IgD-negative memory B cell (primary cell): Measurements from ENCODE around the gene MAN2A2. TPM values are rescaled to one million over a fixed set of nuclear protein-coding genes. Genes with fewer than 3 reads are reported as not detected.
A peak's percentile ranks its signal among the peaks of the same experiment; 100 is the strongest.

Experiments
- H3K27ac Mint-ChIP-seq, 3 donors: one replicate each; pipeline ENCODE4 v1.8.0; 2020 to 2022; ENCODE audit warnings: mild to moderate bottlenecking in 3 of 3, mixed read lengths in 3 of 3, moderate library complexity in 1 of 3
- H3K27me3 Mint-ChIP-seq: one replicate; pipeline ENCODE4 v1.8.0; 2021; ENCODE audit warnings: mixed read lengths
- H3K36me3 Mint-ChIP-seq: one replicate; pipeline ENCODE4 v1.8.0; 2020; ENCODE audit warnings: mild to moderate bottlenecking, mixed read lengths
- H3K4me1 Mint-ChIP-seq, 3 donors: one replicate each; pipeline ENCODE4 v1.8.0; 2020 to 2022; ENCODE audit warnings: mixed read lengths in 3 of 3, mild to moderate bottlenecking in 1 of 3
- H3K4me3 Mint-ChIP-seq, 4 donors: one replicate each; pipeline ENCODE4 v1.8.0; 2020 to 2022; ENCODE audit warnings: mild to moderate bottlenecking in 4 of 4, mixed read lengths in 4 of 4, moderate library complexity in 3 of 4
- H3K9me3 Mint-ChIP-seq, 3 donors: one replicate each; pipeline ENCODE4 v1.8.0; 2020 to 2021; ENCODE audit warnings: mixed read lengths in 3 of 3, mild to moderate bottlenecking in 1 of 3
- polyA plus RNA-seq: library from polyadenylated mRNA; unstranded; fragments of 300-500 nt; fragmentation: Illumina TruSeq; gene quantifications from one replicate; pipeline ENCODE4 v1.2.3, GENCODE V29; 2021

MAN2A2 gene
- polyA plus RNA-seq, 1 donor from 2014 or later = 9.1 TPM

GRCh38 chr15:90956274-90957030 is 53.4 kb downstream of the MAN2A2 start:
- Mint-ChIP-seq H3K27me3 (no peaks in the 10 kb centered on the region), H3K27ac (peak overlapping the region; percentile 13 to 96 (median 23)), H3K9me3 (no peaks in the 10 kb centered on the region), H3K4me3 (peak overlapping the region; percentile 89 to 96 (median 95)), H3K36me3 (peaks cover 7% of the 10 kb centered on the region), H3K4me1 (peaks cover 9 to 11% (median 9%) of the 10 kb centered on the region in 3 donors)

DNA sequence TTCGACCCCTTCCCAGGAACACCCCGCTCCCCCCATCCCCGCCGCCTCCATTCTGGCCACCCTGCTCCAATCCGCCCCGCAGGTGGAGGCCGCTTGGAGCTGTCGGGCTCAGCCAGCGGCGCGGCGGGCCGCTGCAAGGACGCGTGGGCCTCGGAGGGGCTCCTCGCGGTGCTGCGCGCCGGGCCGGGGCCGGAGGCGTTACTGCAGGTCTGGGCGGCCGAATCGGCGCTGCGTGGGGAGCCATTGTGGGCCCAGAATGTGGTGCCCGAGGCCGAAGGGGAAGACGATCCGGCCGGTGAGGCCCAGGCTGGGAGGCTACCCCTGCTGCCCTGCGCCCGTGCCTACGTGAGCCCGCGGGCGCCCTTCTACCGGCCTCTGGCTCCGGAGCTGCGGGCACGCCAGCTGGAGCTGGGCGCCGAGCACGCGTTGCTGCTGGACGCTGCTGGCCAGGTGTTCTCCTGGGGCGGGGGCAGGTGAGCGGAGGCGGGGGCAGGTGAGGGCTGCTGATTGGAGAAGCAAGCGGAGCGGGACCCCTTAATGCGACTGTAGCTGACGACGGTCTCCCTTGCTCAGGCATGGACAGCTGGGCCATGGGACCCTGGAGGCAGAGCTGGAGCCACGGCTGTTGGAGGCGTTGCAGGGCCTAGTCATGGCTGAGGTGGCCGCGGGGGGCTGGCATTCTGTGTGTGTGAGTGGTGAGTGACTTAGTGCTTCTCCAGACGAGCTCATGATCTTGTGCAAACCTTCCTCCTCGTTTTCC is 54.1 kb downstream of the MAN2A2 start:
- Mint-ChIP-seq H3K4me1 (peaks cover 9 to 13% (median 9%) of the 10 kb centered on the region in 3 donors), H3K27me3 (no peaks in the 10 kb centered on the region), H3K36me3 (peaks cover 7% of the 10 kb centered on the region), H3K9me3 (no peaks in the 10 kb centered on the region), H3K27ac (peak overlapping the region in 1 of 3 donors; percentile 71), H3K4me3 (peak overlapping the region in 1 of 4 donors; percentile 76)

- H3K27ac Mint-ChIP-seq = peak overlapping the region in 1 of 3 donors; percentile 71
- H3K27me3 Mint-ChIP-seq = no peaks in the 10 kb centered on the region
- H3K4me3 Mint-ChIP-seq = peak overlapping the region in 2 of 4 donors; percentile 30 to 76
- peaks cover 5% of the 10 kb centered on the region for H3K36me3 Mint-ChIP-seq
- no peaks in the 10 kb centered on the region for H3K9me3 Mint-ChIP-seq
- peaks cover 9 to 16% (median 9%) of the 10 kb centered on the region in 3 donors for H3K4me1 Mint-ChIP-seq
These were observed 54.7 kb downstream of the MAN2A2 start for GRCh38 chr15:90957791-90958190.

GRCh38 chr15:90959028-90959595 is 56.0 kb downstream of the MAN2A2 start:
- peaks cover 4% of the 10 kb centered on the region for H3K36me3 Mint-ChIP-seq
- peaks cover 9 to 13% (median 9%) of the 10 kb centered on the region in 3 donors for H3K4me1 Mint-ChIP-seq
- no peak overlapping the region for H3K27ac Mint-ChIP-seq
- no peaks in the 10 kb centered on the region for H3K27me3 Mint-ChIP-seq
- no peaks in the 10 kb centered on the region for H3K9me3 Mint-ChIP-seq
- peak overlapping the region in 1 of 4 donors; percentile 26 for H3K4me3 Mint-ChIP-seq

- Mint-ChIP-seq H3K27me3 (no peaks in the 10 kb centered on the region), H3K9me3 (no peaks in the 10 kb centered on the region), H3K36me3 (peaks cover 4% of the 10 kb centered on the region), H3K27ac (no peak overlapping the region), H3K4me3 (no peak overlapping the region), H3K4me1 (peaks cover 4 to 12% (median 9%) of the 10 kb centered on the region in 3 donors)
These were observed 56.8 kb downstream of the MAN2A2 start for GRCh38 chr15:90959894-90960293.

GRCh38 chr15:90960298-90961091 is 57.4 kb downstream of the MAN2A2 start:
- Mint-ChIP-seq H3K36me3 (peaks cover 4% of the 10 kb centered on the region), H3K4me3 (no peak overlapping the region), H3K4me1 (peaks cover 4 to 12% (median 9%) of the 10 kb centered on the region in 3 donors), H3K27me3 (no peaks in the 10 kb centered on the region), H3K27ac (no peak overlapping the region), H3K9me3 (no peaks in the 10 kb centered on the region)

GRCh38 chr15:90962021-90962420 is 58.9 kb downstream of the MAN2A2 start:
- H3K4me1 Mint-ChIP-seq = peaks cover 0 to 8% (median 2%) of the 10 kb centered on the region in 3 donors
- H3K4me3 Mint-ChIP-seq = peak overlapping the region in 1 of 4 donors; percentile 6
- H3K27me3 Mint-ChIP-seq = no peaks in the 10 kb centered on the region
- peaks cover 4% of the 10 kb centered on the region for H3K36me3 Mint-ChIP-seq
- H3K9me3 Mint-ChIP-seq = no peaks in the 10 kb centered on the region
- peak overlapping the region in 1 of 3 donors; percentile 12 for H3K27ac Mint-ChIP-seq

DNA sequence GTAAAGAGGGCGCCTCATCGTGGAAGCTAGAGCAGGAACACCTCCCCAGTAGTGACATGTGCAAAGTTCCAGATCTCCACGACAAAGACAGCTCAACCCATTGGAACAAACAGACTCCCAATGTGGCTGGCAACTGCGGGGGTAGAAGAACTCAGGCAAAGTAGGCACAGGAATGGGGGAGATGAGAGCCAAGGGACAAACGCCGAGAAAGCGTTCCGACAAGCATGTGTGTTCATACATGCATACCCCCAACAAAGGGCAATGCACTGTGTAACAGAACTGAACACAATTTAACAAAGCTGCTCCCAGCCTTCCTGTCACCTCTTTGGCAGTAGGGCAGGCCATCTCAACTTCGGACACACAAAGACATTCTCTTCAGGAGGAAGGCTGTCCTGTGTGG is 63.2 kb downstream of the MAN2A2 start:
- H3K27ac Mint-ChIP-seq = peak overlapping the region in 1 of 3 donors; percentile 21
- no peaks in the 10 kb centered on the region for H3K27me3 Mint-ChIP-seq
- H3K4me1 Mint-ChIP-seq = peaks cover 0 to 5% (median 0%) of the 10 kb centered on the region in 3 donors
- no peak overlapping the region for H3K4me3 Mint-ChIP-seq
- no peaks in the 10 kb centered on the region for H3K9me3 Mint-ChIP-seq
- H3K36me3 Mint-ChIP-seq = no peaks in the 10 kb centered on the region

GRCh38 chr15:90967206-90967605 is 64.1 kb downstream of the MAN2A2 start:
- Mint-ChIP-seq H3K9me3 (no peaks in the 10 kb centered on the region), H3K4me1 (peaks cover 0 to 3% (median 0%) of the 10 kb centered on the region in 3 donors), H3K36me3 (no peaks in the 10 kb centered on the region), H3K4me3 (no peak overlapping the region), H3K27me3 (no peaks in the 10 kb centered on the region), H3K27ac (no peak overlapping the region)

DNA sequence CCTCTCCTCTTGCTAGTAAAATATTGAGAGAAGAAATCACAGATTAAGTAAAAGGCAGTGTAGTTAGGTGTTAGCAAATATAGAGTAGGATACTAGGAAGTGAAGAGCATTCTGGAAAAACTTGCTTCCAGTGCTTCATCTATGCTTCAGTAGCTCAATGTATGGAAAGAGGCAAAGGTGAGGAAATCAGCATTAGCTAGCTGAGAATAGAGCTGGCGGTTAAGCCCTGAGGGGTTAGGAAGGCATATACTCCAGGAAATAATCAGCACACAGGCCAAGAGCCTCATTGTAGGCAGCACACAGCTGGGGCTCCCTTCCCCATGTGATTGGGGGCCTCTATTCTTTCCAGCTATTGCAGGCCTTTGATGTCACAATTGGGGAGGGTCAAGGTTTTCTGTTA is 65.3 kb downstream of the MAN2A2 start:
- no peaks in the 10 kb centered on the region for H3K4me1 Mint-ChIP-seq

DNA sequence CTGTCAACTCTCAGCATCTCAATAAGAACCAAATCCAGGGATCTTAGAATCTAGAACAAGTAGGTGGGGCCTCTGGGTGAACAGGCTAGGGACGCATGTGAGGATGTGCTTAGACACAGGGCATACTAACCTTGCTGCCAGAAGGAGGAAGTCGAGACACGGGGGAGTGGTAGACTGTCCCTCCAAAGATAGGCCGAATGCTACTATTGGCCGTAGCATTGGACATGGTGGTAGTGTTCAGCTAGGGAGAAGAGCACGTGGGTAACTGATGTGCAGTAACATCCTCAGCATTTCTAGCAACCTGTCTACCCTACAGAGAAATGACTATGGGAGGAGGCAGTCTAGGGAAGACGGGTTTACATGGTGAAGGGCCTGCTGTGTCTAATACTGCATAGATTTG is 67.2 kb downstream of the MAN2A2 start:
- Mint-ChIP-seq H3K27ac (no peak overlapping the region), H3K4me1 (no peaks in the 10 kb centered on the region), H3K4me3 (no peak overlapping the region), H3K36me3 (peaks cover 5% of the 10 kb centered on the region), H3K27me3 (no peaks in the 10 kb centered on the region), H3K9me3 (no peaks in the 10 kb centered on the region)

More for the DNA sequence above, 65.3 kb downstream of the MAN2A2 start:
- Mint-ChIP-seq H3K36me3 (peaks cover under 1% of the 10 kb centered on the region), H3K27ac (peak overlapping the region in 1 of 3 donors; percentile 86), H3K27me3 (no peaks in the 10 kb centered on the region), H3K9me3 (no peaks in the 10 kb centered on the region), H3K4me3 (no peak overlapping the region)

- peaks cover 5% of the 10 kb centered on the region for H3K36me3 Mint-ChIP-seq
- no peak overlapping the region for H3K4me3 Mint-ChIP-seq
- H3K9me3 Mint-ChIP-seq = no peaks in the 10 kb centered on the region
- H3K27ac Mint-ChIP-seq = no peak overlapping the region
- H3K4me1 Mint-ChIP-seq = no peaks in the 10 kb centered on the region
- no peaks in the 10 kb centered on the region for H3K27me3 Mint-ChIP-seq
These were observed 69.0 kb downstream of the MAN2A2 start for GRCh38 chr15:90972133-90972532.
